Stimulated activated CD8-positive, alpha-beta memory T cell treated with anti-CD3 and anti-CD28 coated beads, Interleukin-12 subunit alpha, Interleukin-12 subunit beta, amount 100 ng/mL, for 24 hours (primary cell): Measurements from ENCODE around the gene SNX24.
A peak's percentile ranks its signal among the peaks of the same experiment; 100 is the strongest.
"Not testable (repeated sequence)": the region's sequence is repeated elsewhere in the genome, so short reads cannot be mapped to it uniquely, and the experiment has no call there.

ENCODE experiments used
- DNase-seq: peaks from one replicate; pipeline ENCODE4 v3.0.0-alpha.2; 2020; ENCODE audit errors: extremely low read depth

The SNX24 gene, protein sequence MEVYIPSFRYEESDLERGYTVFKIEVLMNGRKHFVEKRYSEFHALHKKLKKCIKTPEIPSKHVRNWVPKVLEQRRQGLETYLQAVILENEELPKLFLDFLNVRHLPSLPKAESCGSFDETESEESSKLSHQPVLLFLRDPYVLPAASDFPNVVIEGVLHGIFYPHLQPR

GRCh38 chr5:122845229-122846050 lies at the start of gene SNX24:
SNX24 (plus strand) TSS chr5:122845613; CDS start chr5:122845634, 21 bp downstream.
- DNase-seq: peak; percentile 23

DNA sequence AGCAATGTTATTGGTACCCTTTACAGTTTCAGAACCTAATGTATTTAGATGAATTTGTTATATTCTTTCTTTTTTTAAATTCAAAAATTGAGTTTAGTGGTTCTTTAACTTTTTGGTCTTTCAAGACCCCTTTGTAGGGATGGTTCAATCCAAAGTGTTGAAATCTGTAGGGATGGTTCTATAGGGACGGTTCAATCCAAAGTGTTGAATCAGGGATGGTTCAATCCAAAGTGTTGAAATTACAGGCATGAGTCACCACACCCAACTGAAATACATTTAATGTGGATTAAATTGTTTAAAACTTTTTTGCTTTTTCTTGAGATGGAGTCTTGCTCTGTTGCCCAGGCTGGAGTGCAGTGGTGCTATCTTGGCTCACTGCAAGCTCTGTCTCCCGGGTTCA lies 39.9 kb upstream of the SNX24 start:
- DNase-seq: no peak

DNA sequence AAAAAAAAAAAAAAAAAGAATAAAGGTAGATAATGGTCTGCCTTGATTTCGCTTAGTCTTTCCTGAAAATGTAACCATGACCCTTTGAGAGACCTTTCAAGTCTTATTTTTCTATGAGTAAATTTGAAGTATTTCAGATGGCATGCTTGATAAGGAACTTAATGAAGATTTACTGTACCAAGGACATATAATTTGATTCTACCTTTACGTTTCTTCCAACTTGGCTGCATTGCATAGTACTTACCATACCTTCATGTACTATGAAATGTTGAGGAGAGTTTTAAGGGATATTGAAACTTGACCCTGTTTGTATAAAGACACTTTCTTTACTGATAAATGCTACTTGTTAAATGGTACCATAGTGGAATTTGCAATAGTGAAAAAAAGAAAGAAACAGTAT lies 35.0 kb upstream of the SNX24 start:
- no peak for DNase-seq

GRCh38 chr5:122815218-122815767 lies 30.1 kb upstream of the SNX24 start:
- no peak for DNase-seq

DNA sequence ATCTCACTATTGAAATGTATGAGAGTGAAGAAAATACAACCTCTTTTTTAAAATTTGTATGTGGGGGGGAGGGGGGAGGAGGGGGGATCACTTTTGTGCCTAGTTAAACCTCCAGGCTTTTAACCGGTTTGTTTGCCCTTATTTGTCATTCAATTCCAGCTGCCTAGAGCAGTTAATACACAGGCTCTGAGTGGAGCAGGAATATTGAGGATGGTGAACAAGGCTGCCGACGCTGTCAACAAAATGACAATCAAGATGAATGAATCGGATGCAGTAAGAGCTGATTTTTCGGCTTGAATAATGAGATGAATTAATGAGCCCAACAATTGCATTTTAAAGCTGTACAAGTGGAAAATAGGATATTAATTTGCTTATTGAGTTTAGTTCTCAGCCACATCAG lies 28.7 kb upstream of the SNX24 start:
- no peak for DNase-seq

- no peak for DNase-seq
These were observed 13.4 kb upstream of the SNX24 start for GRCh38 chr5:122831984-122832383.

DNA sequence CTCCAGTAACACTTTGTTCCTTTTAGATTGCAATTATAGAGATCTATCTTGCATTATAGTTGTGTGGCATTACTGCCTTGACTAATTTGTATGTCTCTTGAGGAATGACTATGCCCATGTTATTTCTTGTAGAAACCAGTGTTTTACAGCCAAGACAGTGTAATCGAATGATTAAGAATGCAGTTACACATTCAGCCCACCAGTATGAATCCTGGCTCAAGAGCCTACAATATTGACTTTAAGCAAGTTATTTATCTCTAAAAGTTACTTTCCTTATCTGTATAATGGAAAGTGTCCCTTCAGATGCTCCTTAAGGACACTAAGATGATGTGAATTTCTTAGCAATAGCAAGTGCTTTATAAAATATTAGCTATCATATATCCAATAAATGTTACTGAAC lies 9.7 kb upstream of the SNX24 start:
- DNase-seq: no peak

- DNase-seq: no peak
These were observed 8.5 kb upstream of the SNX24 start for GRCh38 chr5:122836947-122837346.

GRCh38 chr5:122839731-122840130 lies 5.7 kb upstream of the SNX24 start:
- no peak for DNase-seq

DNA sequence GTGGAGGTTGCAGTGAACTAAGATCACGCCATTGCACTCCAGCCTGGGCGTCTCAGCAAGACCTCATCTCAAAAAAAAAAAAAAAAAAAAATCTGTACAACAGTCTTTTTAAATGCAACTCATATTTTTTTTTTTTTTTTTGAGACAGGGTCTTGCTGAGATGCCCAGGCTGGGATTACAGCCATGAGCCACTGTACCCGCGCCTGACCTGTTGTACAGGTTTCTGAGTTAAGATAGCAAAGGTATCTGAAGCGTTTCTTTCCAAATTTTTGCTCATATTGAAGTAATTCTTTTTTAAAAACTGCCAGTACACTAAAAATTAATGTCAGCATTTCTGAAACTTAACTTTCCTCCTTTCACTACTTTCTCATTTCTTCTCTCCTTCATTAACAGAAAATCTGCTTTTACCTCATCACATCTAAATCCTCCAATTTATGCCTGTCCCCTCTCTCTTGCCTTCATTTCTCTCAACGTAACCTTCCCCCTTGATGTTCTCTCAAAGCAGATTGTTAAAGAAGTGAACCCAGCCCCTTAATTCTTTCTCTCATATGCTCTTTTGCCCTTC lies 3.3 kb upstream of the SNX24 start:
- no peak for DNase-seq

DNA sequence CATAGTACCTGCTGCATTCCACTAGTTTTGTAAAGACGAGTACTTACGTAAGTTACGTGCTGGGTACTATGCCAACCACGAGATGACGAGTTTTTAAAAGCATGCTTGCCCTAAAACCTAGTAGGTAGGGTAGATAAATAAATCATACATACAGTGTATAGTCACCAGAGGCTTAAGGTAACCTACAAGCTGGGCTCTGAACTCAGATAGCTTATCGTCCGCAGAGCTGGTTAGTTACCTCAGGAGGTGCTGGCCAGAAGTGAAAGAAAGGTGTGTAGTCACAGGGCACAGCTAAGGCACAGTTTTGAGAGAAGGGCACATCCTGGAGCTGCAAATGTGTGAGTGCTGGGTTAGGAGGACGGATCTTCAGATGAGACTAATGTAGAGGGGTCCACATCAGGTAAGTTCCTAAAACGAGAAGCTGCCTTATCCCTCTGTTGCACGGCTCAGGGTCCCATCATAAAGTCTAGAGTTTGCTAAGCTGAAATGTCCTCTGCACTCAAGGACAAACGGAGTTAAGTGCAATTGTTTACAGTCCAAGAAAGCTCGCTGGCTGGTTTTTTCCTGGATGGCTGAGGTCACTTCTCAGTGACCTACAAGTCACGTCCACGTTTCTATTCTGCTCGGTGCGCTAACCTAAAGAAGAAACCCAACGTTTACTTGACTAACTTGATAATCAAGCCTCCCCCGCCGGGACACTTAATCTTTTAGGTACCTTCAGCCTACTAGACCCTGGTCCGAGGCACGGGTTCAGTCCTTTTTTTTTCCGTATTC lies 1.1 kb upstream of the SNX24 start:
- DNase-seq: no peak

- no peak for DNase-seq
These were observed 544 bp upstream of the SNX24 start for GRCh38 chr5:122844910-122845228.

- no peak for DNase-seq
These were observed 688 bp downstream of the SNX24 start for GRCh38 chr5:122846051-122846550.

- no peak for DNase-seq
These were observed 2.3 kb downstream of the SNX24 start for GRCh38 chr5:122847687-122848081.

DNA sequence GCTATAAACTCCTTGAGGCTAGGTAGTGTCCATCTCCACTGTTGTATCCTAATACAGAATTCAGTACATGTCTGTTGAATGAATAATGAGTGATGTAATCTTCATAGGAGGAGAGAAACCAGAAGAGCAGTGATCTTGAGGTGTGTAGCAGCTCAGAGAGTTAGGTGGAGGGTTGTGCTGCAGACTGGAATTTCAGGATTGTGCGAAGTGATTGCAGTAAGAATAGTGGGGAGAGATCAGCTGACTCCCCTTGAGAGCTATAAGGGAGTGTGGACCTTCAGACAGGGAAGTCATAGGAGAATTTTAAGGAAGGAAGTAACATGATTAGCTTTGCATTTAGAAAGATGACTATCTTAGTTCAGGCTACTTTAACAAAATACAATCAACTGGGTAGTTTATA lies 4.4 kb downstream of the SNX24 start:
- no peak for DNase-seq

DNA sequence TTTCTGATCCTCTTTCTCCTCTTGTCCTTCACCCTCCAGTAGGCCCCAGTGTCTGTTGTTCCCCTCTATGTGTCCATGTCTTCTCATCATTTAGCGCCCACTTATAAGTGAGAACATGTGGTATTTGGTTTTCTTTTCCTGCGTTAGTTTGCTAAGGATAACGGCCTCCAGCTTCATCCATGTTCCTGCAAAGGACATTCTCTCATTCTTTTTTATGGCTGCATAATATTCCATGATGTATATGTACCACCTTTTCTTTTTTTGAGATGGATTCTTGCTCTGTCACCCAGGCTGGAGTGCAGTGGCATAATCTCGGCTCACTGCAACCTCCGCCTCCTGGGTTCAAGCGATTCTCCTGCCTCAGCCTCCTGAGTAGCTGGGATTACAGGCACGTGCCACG lies 12.1 kb downstream of the SNX24 start:
- not testable (repeated sequence) for DNase-seq

GRCh38 chr5:122858451-122858850 lies 13.0 kb downstream of the SNX24 start:
- DNase-seq: no peak

GRCh38 chr5:122863240-122863639 lies 17.8 kb downstream of the SNX24 start:
- DNase-seq: no peak

- no peak for DNase-seq
These were observed 18.3 kb downstream of the SNX24 start for GRCh38 chr5:122863721-122864120.

GRCh38 chr5:122864400-122864799 lies 19.0 kb downstream of the SNX24 start:
- no peak for DNase-seq

DNA sequence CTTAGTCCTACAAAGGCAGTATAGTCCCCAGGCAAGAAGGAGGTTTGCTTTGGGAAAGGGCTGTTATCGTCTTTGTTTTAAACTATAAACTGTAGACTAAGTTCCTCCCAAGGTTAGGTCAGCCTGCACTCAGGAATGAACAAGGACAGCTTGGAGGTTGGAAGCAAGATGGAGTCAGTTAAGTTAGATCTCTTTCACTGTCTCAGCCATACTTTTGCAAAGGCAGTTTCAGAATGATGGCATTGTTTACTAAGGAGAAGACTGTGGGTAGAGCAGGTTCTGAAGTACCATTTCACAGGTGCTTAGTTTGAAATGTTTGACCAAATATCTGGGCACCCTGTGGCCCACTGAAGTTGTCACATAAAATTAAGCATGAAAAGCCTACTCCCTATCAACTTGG lies 19.4 kb downstream of the SNX24 start:
- no peak for DNase-seq

DNA sequence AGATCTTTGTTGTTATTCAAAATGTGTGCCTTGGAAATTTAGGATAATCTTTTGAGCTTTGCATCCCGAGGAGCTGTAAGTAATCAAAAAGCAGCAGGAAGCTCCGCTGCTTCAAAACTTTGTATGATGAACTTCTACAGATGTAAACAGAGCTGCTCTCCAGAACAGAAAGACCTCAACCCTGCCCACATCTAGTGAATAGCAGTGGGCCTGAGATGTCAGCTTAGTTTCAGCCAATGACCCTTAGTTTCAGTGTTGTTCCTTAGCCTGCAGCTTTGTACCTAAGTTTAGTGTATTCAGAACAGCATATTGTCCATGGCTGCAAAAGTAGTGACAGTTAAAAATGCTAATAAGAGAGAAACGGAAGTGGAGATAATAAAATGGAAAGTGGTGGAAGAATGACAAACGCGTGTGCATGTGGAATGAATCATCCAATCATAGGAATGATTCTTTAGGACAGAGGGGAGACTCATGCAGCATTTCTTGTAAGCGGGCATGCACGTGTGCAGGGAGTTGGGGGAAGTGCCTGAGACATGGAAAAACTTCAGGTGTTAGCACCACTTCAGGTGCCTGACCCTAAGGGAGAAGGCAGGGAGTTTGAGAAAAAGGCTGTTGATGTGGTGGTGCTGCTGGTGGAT lies 24.9 kb downstream of the SNX24 start:
- no peak for DNase-seq
